HG02943 (cell line): ENCODE measurements around the gene TUBGCP6.

ENCODE experiments used
- ATAC-seq: cut with Tn5 transposase; IDR thresholded peaks from one replicate; pipeline ENCODE4 v1.9.1; 2021; ENCODE audit warnings: mild to moderate bottlenecking, low read depth, moderate library complexity; ENCODE audit not compliant: unreplicated experiment

Gene TUBGCP6

DNA sequence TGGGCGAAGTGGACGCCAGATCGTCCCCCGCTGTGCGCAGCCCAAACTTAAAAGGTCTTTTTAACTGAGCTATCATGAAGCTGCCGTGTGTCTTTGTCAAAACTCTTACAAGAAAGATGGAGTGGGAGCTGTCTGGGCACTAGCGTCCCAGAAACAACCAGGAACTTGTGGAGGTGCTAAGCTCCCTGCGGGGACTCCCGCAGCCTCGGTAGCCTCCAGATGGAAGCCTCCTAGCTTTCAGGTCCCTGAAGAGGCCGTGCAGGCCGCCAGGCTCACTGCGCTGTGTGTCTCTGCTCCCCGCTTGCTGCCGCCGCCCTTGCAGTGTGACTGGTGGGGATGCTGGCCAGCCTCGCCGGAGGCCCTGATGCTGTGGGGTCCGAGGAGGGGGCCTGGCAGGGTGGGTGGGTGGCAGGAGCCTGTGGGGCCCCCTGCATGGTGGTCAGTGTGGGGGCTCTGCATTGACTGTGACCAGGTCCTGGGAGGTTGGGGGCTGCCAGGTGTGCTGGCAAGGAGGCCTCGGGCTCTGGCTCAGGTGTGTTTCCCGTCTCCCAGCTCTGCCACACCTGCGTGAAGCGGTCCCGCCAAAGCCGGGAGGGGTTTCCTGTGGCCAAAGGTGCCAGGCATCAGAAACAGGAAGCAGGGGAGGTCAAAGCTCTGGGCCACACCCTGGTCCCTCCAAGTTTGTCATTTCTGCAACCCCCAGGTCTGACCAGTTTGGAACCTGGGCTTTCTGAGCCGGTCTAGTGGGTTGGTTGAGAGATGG lies 57.9 kb downstream of the TUBGCP6 start:
- ATAC-seq: no peak

DNA sequence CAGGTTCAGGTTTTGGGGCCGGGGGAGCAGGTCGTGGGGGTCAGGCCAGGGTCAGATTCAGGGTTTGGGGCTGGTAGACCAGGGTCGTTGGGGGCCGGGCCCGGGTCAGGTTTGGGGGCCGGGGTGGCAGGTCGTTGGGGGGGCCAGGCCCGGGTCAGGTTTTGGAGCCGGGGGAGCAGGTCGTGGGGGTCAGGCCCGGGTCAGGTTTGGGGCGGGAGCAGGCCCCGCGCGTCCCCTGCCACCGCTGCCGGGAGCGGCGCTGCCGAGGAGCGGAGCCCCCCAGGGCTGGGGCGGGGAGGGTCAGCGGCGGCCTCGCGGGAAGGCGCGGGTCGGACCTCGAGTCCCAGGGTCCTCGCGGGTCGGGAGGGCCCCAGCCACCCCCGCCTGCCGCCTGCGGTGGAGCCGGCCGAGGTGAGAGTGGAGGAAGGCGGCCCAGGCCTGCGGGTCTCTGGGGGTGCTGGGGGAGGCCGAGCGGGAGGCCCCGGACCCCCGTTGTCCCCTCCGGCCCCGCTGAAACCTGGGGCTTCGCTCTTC lies 58.6 kb downstream of the TUBGCP6 start:
- no peak for ATAC-seq

DNA sequence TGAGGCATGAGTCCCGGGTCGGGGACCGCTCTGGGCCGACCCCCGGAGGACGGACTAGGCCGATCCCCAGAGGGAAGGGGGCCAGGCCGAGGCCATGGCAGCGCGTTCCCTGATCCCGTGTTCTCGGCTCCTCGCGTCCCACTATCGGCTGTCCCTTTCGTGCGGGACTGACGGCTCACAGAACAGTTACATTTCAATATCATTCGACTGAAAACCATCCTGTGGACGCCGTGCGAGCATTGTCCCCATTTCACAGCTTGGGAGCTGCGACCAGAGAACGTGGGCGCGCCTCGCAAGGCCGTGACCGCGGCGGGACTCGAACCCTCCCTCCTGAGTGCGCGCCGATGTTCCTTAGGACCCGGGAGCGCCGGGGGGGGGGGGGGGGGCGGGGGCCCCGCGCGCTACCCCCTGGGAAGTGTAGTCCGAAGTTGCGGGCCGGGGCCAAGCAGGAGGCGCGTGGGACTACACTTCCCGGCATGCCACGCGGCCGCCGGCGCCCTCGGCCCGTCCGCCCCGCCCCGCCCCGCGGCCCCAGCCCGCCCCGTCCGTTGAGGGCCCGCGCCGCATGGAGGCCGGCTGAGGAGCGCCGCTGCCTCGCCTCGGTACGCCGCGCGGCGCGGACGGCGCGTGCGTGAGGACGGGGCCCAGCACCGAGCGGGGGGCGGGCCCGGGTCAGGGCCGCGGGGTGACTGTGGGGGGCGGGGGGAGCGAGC lies 59.3 kb downstream of the TUBGCP6 start, which contains the start of gene TRABD:
TSS of gene TRABD (plus strand) at position 539 of the 713 bp plus-strand sequence. CDS start 7,148 bp downstream, outside the sequence.
- ATAC-seq: peak; percentile 32

DNA sequence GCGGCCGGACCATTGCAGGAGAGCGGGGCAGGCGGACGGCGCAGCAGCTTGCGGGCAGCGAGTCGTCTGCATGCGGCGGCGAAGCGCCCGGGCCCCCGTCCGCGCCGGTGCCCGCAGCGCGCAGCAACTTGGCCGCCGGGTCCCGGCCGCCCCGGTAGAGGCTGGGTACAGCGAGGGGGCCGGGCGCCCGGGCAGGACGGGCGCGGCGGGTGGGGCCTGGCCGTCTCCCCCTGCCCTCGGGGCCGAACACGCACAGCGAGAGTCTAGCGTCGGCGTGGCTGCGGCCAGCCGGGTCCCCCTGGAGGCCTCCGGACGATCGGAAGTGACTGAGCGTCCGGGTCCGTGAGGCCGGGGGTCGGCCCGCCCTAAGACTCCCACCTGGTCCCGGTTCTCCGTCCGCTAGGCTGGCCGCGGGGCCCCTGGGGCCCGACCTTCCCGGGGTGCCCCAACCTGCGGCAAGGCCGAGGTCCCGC lies 59.9 kb downstream of the TUBGCP6 start:
- no peak for ATAC-seq

DNA sequence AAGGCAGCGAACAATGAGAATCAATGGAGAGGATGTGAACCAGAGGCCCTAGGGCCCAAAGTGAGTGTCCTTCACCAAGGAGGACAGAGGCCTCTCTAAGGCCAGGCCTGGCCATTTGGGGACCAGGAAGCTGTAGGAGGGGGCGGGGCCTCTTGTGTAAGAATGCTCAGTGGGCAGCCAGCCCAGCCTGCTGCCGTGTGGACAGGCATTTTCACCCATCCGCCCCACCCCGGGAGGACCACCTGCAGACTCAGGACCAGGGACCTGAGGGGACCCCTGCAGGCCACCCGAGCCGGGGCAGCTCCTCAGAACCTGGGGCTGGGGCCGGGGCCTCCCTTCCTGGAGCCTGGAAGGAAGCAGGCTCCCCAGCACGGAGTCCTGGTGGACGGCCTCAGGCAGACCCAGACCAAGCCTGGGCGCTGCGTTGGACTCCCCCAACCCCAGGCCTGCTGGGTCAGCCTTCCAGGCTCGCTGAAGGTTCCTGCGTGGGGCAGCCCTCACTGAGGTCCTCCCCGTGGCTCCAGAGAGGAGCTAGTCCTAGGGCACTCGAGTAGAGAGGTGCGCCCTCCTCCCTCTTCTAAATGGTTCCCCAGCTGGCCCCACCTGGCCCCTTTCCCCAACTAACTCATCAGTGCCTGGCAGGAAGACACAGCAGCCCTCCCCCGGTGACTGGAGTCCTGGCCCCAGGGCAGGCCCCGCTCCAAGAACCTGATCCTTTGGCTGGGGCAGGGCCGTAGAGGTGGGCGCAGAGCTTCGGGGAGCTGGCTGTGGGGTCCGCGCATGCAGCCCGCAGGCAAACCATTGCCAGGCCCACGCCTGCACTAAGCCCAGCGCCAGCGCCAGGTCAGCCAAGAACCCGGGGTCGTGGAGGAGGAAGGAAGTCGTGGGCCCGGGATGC lies 60.6 kb downstream of the TUBGCP6 start:
- ATAC-seq: no peak

DNA sequence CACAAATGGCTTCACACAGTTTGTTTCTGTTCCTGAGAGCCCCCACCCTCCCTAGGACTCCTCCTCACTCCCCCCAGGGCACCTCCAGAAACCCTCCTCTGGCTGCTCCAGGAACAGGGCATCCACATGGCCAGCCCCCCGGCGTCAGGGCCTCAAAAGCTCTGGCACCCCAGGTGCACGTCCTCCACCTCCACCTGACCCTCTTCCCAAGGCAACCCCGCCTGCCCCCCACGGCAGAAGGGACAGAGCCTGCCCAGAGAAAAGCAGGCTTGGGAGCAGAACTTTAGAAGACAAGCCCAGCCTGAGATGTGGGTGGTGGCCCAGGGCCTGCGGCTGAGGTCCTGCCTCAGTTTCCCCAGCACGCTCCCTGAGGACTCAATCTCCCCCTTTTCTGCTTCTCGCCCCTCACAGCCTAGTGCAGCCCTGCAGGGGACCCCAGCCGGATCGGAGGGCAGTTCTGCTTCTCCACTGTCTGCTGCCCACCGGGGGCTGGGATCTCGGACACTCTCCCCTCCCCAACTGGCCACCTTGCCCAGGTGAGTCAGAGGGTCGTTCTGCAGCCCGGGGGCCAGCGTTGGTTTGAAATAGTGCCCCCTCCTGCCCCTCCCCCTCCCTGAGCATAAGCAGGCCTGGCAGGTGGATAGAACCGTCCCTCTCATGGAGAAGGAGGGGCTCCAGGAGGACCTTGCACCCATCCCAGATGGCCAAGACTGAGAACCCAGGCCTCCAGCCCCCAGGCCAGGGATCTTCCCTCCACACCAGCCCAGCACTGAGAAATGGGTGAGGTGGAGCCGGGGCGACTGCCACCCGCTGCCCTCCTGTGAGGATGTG lies 61.5 kb downstream of the TUBGCP6 start:
- ATAC-seq: no peak

DNA sequence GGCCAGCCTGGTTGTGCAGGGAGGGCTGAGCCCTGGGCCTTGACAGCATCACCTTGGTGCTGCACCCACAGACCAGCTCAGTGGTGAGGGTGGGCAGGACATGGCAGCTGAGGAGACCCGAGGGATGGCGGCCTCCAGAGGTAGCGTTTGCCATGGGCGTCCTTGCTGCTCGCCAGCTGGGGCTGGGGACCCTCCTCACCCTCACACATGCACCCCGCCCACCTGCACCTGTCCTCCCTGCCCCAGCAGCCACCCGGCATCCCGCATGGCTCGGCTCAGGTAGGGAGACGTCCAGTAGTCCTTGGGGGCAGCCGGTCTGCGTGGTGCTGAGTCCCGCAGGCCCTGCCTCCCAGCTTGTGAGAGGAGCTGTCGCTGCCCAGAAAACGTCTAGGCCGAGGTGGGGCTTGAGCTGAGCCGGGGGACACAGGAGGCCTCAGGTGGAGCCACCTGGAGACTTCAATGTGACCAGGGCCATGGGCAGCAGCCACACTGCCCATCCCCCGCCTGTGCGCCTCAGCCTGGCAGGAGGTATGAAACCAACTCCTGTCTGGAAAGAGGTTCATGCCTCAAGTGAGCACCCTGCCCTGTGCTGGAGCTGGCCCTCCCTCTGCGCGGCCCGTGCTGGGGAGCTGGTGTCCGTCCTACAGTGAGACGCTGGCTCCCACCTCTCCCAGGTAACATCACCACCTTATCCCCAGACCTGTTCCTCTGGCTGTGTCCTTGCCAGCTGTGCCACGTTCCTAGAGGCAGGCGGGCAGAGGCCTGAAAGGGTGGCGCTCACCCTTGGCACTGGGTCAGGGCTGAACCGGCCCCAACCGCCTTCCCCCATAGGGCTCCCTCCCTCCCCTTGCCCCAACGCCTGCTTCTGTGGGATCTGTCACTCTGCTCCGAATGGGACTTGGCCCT lies 62.4 kb downstream of the TUBGCP6 start:
- ATAC-seq: no peak

DNA sequence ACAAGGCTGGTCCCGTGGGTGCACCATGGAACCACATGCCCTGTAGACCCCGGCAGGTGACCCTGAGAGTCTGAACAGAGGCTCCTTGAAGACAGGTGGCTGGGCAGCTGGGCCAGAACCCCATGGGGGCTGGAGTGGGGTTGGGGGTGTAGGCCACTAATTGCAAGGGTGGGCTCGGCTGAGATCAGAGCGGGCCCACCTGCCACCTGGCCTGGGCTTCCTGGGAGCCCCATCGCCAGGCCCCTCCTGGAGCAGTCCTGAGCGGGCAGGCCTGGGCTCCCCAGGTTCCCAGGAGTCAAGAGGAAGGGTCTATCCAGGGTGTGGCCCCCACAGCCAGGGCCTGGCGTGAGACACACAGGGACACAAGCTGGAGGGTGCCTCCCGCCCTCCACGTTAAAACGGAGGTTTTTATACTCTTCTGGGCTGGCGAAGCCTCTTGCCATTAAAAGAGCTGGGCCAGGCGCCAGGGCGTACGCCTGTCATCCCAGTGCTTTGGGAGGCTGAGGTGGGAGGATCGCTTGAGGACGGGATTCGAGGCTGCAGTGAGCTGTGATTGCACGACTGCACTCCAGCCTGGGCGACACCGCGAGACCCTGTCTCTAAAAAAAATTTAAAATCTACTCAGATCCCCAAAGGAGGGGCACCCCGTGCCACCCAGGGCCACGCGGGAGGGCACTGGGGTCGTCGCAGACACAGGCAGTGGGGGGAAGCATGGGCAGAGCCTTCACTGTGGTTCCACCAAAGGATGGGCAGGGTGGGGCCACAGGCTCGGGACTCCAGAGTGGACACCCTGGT lies 63.9 kb downstream of the TUBGCP6 start:
- ATAC-seq: no peak

DNA sequence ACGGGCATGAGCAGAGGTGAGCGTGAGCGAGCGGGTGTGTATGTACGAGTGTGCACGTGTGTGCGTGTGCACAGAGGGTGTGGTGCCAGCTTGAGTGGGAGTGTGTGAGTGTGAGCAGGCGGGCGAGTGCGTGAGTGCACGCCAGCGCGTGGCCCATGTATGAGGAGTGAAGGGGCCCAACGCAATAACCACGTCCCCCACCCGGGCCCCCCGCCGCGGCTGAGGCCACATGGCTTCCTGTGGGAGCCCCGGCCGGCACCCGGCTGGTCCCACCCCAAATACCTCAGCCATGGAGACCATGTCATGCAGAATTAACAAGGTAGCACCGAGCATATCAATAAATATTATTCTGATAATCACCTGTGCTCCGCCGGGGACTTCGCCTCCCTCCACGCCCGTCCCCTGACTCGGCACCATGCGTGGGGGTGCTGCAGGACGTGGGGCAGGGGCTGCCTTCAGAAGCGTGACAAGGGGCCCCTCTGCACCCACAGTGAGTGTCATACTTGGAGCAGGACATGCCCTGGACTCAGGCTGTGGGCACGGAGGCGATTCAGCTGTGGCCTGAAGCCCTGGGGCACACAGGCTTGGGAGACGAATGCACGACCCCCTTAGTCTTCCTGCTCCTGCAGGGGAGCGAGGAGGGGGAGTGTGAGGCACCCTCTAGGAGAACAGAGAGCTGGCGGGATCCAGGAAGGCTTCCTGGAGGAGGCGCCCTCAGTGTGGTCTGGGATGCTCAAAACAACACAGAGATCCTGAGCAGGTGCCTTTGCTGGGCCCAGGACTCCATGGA lies 64.7 kb downstream of the TUBGCP6 start:
- no peak for ATAC-seq

DNA sequence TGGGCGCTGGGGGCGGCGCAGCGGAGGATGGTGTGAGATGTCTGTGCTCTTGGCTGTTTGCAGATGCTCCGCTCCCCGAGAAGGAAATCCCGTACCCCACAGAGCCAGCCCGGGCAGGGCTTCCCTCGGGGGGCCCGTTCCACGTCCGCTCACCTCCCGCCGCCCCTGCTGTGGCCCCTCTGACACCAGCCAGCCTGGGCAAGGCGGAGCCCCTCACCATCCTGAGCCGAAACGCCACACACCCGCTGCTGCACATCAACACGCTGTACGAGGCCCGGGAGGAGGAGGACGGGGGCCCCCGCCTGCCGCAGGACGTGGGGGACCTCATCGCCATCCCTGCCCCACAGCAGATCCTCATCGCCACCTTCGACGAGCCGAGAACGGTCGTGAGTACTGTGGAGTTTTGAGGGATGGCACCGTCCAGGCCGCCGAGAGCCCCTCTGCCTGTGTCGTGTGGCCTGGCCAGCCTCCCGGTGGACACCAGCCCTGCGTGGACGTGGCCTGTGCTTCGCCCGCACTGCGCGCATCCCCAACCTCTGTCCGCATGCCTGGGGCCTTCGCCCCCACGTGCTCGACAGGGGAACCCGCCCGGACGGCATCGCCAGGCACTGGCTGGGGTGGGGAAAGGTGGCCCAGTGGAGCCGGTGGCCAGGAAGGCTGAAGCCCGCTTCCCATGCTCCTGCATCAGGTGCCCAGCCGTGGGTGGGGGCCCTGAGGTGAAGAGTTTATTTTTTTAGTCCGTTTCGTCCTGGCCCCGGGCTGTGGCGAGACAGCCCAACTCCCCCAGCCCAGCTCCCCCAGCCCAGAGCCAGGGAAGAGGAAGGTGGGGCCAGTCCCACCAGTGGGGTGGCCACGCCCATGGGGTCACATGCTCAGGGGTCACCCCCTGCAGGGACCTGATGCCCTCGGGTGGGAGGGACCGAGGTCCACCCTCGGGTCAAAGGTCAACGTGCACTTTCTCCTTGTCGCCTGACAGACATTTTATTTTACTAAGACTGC lies 65.7 kb downstream of the TUBGCP6 start:
- ATAC-seq: no peak

DNA sequence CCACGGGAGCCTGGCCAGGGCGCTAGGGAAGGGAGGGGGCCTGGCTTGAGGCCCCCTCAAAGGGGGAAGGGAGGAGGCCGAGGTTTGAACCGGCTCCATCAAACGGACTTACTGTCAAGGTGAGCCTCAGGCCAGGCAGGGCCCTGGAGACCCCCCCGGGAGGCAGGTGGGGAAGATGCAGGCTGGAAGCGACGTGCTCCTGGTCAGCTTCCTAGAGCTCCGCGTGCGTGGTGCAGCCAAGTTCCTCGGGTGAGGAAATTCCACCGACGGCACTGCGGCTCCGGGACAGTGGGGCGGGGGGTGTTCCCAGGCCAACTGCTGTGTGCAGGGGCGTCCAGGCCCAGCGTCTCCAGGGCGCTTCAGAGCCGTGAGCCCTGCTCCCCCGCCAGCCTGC lies 66.4 kb downstream of the TUBGCP6 start:
- ATAC-seq: no peak

DNA sequence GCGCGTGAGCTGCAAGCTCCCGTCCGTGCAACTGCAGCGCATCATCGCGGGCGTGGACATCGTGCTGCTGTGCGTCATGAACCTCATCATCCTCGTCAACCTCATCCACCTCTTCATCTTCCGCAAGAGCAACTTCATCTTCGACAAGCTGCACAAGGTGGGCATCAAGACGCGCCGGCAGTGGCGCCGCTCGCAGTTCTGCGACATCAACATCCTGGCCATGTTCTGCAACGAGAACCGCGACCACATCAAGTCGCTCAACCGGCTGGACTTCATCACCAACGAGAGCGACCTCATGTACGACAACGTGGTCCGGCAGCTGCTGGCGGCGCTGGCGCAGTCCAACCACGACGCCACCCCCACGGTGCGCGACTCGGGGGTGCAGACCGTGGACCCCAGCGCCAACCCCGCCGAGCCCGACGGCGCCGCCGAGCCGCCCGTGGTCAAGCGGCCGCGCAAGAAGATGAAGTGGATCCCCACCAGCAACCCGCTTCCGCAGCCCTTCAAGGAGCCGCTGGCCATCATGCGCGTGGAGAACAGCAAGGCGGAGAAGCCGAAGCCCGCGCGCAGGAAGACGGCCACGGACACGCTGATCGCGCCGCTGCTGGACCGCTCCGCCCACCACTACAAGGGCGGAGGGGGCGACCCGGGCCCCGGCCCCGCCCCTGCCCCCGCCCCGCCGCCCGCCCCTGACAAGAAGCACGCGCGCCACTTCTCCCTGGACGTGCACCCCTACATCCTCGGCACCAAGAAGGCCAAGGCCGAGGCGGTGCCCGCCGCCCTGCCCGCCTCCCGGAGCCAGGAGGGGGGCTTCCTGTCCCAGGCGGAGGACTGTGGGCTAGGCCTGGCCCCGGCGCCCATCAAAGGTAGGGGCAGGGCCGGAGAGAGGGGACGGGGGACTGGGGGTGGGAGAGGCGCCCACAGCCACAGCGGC lies 67.0 kb downstream of the TUBGCP6 start:
- ATAC-seq: no peak

DNA sequence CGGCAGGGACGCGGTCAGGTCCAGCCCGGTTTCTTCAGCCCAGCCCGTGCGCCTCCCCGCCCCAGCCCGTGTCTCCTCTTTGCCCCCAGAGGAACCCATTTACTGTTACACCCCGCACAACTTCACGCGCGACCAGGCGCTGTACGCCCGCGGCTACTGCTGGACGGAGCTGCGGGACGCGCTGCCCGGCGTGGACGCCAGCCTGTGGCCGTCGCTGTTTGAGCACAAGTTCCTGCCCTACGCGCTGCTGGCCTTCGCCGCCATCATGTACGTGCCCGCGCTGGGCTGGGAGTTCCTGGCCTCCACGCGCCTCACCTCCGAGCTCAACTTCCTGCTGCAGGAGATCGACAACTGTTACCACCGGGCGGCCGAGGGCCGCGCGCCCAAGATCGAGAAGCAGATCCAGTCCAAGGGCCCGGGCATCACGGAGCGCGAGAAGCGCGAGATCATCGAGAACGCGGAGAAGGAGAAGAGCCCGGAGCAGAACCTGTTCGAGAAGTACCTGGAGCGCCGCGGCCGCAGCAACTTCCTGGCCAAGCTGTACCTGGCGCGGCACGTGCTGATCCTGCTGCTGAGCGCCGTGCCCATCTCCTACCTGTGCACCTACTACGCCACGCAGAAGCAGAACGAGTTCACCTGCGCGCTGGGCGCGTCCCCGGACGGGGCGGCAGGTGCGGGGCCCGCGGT lies 67.8 kb downstream of the TUBGCP6 start:
- no peak for ATAC-seq
